GM18499 (cell line): ENCODE results near the gene LCE5A.
"Not testable (repeated sequence)": the region's sequence is repeated elsewhere in the genome, so short reads cannot be mapped to it uniquely, and the experiment has no call there.

Experiments used
- ATAC-seq: cut with Tn5 transposase; IDR thresholded peaks from one replicate; pipeline ENCODE4 v1.9.1; 2021; ENCODE audit warnings: moderate number of reproducible peaks; ENCODE audit not compliant: insufficient read depth, unreplicated experiment

The LCE5A gene

GRCh38 chr1:152510503-152510902, at the start of gene LCE5A:
Gene LCE5A, plus strand, starts transcription at chr1:152510803. Its CDS starts 732 bp downstream, at chr1:152511535.
- ATAC-seq: no peak

- ATAC-seq: no peak
These were observed 49.1 kb upstream of the LCE5A start for GRCh38 chr1:152461544-152461943.

DNA sequence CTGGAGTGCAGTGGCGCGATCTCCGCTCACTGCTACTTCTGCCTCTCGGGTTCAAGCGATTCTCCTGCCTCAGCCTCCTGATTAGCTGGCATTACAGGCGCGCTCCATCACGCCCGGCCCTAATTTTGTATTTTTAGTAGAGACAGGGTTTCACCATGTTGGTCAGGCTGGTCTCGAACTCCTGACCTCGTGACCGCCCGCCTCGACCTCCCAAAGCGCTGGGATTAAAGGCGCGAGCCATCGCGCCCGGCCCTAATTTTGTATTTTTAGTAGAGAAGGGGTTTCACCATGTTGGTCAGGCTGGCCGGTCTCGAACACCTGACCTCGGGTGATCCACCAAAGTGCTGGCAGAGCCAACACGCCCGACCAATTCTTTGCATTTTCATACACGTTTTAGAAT, 48.0 kb upstream of the LCE5A start:
- no peak for ATAC-seq

DNA sequence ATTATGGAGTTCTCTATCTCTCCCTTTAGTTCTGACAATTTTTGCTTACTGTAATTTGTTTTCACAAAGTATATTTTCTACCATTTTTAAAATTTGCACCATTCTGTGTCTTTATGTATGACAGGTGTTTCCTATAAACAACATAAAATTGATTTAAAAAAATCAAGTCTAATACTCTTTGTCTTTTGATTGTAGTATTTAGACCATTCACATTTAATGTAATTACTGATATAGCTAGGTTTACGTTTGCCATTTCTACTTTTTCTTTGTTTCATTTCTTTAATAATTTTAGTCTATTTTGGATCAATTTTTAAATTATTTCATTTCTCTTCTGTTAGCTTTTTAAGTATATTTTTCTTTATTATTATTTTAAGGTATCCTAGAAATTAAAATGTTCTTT, 44.4 kb upstream of the LCE5A start:
- ATAC-seq: no peak

- ATAC-seq: no peak
These were observed 36.6 kb upstream of the LCE5A start for GRCh38 chr1:152473887-152474537.

- ATAC-seq: no peak
These were observed 30.6 kb upstream of the LCE5A start for GRCh38 chr1:152479792-152480595.

DNA sequence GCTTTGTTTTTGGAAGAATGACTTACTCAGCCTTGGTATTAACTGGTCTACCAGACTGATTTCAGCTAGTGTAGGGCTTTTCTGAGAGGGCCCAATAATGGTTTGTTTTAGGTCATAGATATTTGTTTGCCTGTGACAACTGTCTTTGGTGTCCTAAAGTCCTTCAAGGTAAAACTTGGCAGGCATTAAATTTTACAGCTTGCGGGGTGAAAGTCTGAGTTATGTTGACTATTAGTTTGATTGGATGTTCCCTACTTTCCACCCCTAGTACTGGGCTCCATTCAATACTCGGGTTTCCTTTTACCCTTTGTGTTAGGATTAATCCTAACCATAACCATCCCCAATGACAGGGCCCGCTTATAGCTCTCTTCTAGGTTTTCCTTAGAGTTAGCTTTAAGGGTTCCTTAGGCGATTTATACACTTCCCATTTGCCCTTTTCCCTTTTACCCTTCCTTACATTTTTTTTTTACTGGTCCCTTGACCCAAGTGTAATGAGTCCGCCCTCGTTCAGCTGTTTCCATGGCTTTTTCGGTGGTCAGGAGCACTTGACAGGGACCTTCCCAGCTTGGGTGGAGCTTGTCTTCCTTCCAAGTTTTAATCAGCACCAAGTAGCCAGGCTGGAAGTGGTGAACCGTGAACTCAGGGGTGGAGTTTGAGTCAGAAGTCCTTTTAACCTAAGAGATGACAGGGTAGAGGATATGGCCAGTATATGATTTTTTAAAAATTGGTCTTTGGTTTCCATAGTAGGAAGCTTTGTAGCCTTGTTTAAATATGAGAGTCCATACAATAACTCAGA, 28.5 kb upstream of the LCE5A start:
- no peak for ATAC-seq

GRCh38 chr1:152486400-152487006, 24.1 kb upstream of the LCE5A start:
- no peak for ATAC-seq

DNA sequence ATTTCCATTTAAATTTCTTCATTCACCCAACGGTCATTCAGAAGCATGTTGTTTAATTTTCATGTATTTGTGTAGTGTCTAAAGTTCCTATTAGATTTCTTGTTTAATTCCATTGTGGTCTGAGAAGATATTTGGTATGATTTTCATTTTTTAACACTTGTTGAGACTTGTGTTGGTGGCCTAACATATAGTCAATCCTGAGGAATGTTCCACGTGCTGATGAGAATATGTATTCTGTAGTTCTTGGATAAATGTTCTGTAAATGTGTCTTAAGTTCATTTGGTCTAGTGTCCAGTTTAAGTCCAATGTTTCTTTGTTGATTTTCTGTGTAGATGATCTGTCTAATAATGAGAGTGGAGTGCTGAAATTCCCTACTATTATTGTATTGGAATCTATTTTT, 22.7 kb upstream of the LCE5A start:
- no peak for ATAC-seq

GRCh38 chr1:152491537-152491936, 19.1 kb upstream of the LCE5A start:
- ATAC-seq: not testable (repeated sequence)

DNA sequence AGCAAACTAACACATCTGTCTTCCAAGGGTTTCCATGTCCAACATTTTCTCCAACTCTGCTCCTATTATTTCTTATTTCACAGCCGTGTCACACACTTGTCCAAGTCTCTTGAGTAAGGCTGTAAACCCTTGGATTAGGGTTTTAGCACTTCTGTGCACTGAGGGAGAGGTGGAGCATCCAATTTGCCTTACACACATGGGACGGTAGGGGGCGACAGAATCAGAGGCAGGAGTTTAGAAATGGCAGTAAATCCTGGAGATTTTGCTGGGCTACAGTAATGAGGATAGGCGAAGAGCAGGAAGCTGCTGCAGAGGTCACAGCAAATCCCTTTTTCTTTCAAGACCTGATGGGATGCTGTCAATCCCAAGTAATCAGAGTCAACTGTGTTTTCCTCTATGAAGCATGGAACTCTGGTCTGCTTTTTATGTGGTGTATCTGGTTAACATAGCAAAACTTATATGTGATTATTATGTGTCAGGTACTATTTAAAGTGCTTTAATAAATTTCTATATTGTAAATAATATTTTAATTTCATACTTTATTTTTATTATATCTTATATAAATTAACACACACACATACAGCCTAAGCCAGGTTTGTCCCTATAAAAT, 15.4 kb upstream of the LCE5A start:
- no peak for ATAC-seq

- ATAC-seq: no peak
These were observed 13.3 kb upstream of the LCE5A start for GRCh38 chr1:152497273-152497672.

DNA sequence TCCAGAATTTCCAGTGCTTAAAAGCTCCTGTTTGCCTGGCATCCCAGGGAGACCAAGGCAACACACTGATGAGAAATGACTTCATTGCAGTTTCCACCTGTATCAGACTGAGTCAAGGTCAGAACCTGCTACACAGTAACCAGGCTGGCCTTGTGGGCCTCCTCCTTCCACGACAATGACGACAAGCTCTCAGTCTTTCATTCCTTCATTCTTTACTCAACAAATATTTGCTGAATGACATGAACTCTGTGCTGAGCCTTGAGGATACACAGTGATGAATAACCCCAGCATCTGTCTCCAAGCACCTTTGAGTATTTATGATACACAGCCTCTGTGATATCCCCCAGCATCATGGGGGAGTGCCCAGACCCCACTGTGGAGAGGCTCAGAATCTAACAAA, 8.9 kb upstream of the LCE5A start:
- no peak for ATAC-seq

DNA sequence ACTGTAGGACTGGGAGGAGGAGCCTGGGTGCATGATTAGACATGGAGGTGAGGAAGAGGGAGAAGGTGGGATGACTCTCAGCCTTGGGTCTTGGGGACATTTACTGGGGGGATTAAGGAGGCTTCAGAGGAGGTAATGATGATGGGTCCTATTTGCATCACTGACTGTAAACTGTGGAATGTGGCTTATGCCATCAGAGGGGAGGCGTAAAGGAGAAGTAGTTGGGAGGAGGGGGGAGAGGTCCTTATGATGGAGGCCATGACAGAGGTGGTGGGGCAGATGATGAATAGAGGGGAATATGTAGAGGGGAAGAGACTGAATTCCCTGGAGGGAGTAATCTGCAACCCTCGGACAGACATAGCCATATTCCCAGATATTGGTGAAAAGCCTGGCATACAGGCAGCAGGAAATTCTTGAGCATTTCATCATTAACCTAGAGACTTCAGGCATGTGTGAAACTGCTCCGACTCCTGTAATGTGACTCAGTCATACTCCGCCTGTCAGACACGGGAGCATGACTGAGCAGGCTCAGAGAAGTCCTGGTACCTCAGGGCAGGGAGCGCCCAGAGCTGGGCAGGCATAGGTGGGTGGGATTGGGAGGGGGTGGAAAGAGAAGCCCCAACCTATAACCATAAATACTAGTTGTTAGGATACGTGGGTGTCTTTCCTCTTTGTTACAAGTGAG, 8.0 kb upstream of the LCE5A start:
- ATAC-seq: no peak

DNA sequence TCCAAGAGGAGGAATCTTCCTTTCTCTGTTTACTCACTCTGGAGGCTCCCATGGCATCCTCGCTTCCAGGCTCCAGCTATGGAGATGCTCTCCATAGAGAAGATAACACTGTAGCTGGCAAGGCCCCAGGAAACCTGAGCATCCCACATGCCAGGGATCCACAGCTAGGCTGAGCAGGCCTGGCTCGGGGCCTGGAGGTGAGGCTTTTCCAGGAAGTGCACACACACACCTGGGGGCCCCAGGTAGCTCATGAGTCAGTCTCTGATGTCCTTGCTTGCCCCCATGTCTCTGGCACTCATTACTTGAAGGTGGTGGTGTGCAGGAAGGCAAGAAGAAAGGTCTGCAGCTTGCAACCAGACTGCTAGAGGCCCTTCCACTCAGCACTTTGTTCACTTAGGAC, 5.5 kb upstream of the LCE5A start:
- no peak for ATAC-seq

- ATAC-seq: no peak
These were observed 3.6 kb upstream of the LCE5A start for GRCh38 chr1:152506899-152507498.

- ATAC-seq: no peak
These were observed 993 bp downstream of the LCE5A start for GRCh38 chr1:152511596-152511995.

DNA sequence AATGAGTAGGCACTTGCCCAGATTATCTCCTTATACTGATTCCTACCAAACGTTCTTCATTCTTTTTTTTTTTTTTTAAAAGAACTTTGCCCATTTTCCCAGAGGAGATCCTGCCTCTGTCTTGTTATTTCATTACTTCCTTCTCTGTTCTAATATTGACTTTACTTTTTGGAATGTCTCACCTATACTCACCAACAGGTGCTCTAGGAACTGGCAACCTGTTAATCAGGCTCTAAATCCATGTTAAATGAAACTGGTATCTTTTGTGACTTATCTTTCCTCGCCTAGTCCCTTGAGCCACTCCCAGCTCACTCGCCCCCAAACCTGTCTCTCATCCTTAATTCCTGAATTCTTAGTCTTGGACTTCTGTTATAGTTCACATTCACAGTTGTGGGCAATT, 2.5 kb downstream of the LCE5A start:
- no peak for ATAC-seq

DNA sequence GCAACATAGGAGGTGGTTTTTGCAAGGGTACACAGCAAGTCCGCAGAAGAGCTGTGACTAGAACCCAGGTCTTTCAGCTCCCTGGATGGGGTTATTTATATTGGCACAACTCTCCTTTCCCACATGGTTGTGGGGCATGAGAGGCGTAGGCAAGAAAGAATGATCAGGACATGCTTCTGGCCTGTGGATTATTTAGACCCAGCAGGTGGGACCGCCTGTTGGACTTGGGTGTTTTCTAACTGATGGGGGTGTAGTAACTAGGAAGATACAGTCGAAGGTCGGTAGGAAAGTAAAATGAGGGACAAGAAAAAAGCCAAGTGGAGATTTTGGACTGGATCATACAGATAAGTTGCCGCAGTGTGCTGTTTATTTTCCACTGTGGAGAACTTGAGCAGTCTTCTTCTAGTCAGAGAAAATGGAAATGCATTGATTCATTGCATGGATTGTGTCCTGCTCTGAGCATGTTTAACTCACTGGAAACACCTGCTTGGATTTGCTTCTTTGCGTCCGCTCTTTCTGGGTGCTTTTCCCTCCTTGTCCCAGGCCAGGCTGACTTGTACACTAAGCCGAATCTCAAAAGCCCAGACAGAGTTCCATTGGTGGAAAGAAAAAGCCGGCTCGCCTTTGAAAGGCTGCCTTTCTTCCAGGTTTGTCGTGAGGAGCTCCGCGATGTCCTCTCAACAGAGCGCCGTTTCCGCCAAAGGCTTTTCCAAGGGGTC, 4.3 kb downstream of the LCE5A start:
- ATAC-seq: no peak
